COLO829 (cell line): ENCODE measurements around the gene SLC9A2.

Source experiments
- DNase-seq: peaks from one replicate; pipeline ENCODE4 v3.0.0; 2012; ENCODE audit warnings: low spot score

The SLC9A2 gene

GRCh38 chr2:102619414-102620319 lies at the start of gene SLC9A2:
TSS of gene SLC9A2 (plus strand) at chr2:102619553. CDS start at chr2:102619849, 296 bp downstream.
- DNase-seq = no peak

GRCh38 chr2:102575888-102576287 lies 43.5 kb upstream of the SLC9A2 start:
- DNase-seq = no peak

- no peak for DNase-seq
Observed at GRCh38 chr2:102578376-102578775, 41.0 kb upstream of the SLC9A2 start.

GRCh38 chr2:102581911-102582310 lies 37.4 kb upstream of the SLC9A2 start:
- DNase-seq = no peak

GRCh38 chr2:102582845-102583244 lies 36.5 kb upstream of the SLC9A2 start:
- DNase-seq = no peak

GRCh38 chr2:102585847-102586404 lies 33.4 kb upstream of the SLC9A2 start:
- DNase-seq = no peak

- DNase-seq = no peak
Observed at GRCh38 chr2:102588213-102588939, 31.0 kb upstream of the SLC9A2 start.

- DNase-seq = no peak
Observed at GRCh38 chr2:102589444-102589843, 29.9 kb upstream of the SLC9A2 start.

GRCh38 chr2:102591491-102592045 lies 27.8 kb upstream of the SLC9A2 start:
- no peak for DNase-seq

GRCh38 chr2:102592601-102593000 lies 26.8 kb upstream of the SLC9A2 start:
- DNase-seq = no peak

- no peak for DNase-seq
Observed at GRCh38 chr2:102593516-102593915, 25.8 kb upstream of the SLC9A2 start.

GRCh38 chr2:102594445-102595016 lies 24.8 kb upstream of the SLC9A2 start:
- no peak for DNase-seq

- DNase-seq = no peak
Observed at GRCh38 chr2:102597788-102598187, 21.6 kb upstream of the SLC9A2 start.

- DNase-seq = no peak
Observed at GRCh38 chr2:102599486-102599885, 19.9 kb upstream of the SLC9A2 start.

GRCh38 chr2:102601730-102602129 lies 17.6 kb upstream of the SLC9A2 start:
- no peak for DNase-seq

GRCh38 chr2:102603904-102604303 lies 15.4 kb upstream of the SLC9A2 start:
- no peak for DNase-seq

GRCh38 chr2:102604769-102605168 lies 14.6 kb upstream of the SLC9A2 start:
- DNase-seq = no peak

- DNase-seq = no peak
Observed at GRCh38 chr2:102606353-102606752, 13.0 kb upstream of the SLC9A2 start.

- DNase-seq = peak; percentile 79
Observed at GRCh38 chr2:102615620-102616436, 3.5 kb upstream of the SLC9A2 start.

GRCh38 chr2:102618452-102619413 lies 620 bp upstream of the SLC9A2 start:
- DNase-seq = no peak
